ENCODE measurements around the gene RAB7B. TPM values are rescaled to one million over a fixed set of nuclear protein-coding genes. Genes with fewer than 3 reads are reported as not detected.

Gene RAB7B
- total RNA-seq, 2 donors from 2014 or later = 16.1 to 17.5 TPM

DNA sequence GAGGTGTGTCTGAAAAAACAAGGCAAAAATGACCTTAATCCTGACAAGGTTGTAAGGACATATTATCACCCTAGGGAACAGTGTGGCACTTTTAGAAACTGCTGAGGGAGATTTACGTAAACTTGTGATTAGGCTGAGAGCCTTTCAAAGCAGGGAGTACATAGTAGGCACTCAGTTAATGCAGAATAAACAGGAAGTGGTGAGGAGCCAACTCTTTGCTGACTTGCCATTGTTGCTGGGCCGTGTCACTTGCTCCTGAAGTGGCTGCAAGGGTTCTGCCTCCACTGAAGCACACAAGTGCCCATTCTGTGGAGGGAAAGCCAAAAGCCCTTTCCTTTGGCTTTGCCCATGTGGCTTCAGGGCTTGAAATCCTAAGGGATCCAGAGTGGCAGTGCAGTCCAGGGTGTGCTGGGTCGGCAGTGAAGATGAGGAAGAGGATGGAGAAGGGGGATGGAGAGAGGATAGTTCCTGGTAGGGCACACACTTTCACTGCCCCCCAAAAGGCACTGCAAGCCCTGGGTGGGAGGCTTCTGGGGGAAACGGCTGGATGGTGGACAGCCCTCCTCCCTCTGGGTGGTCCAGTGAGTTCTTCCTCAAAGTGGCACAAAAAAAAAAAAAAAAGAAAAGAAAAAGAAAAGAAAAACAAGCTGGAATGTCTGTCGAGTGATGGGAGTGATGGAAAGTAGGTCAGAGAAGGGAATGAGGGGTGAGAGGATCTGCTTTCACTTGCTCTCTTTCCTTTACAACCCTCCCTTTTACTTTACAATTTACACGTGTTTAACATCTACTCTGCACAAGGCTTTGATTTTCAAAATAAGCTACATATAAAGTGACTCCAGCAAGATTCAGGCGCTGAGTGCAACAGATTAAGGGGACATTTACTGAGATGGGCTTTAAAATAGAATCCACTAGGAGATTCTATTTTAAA, 36.1 kb upstream of the RAB7B start:
- H3K27me3 ChIP-seq (replicated peaks; ENCODE audit: insufficient read depth) = no peaks in the 10 kb centered on the region
- no peaks in the 10 kb centered on the region for H3K36me3 ChIP-seq
- 37% methylated on average over 7 of the region's 7 CpGs for WGBS
- H3K27ac ChIP-seq = no peak overlapping the region
- TF ChIP-seq POLR2A (IDR thresholded peaks at IDR 0.05) = no peak
- TF ChIP-seq CTCF (IDR thresholded peaks at IDR 0.05) = no peak
- TF ChIP-seq POLR2AphosphoS5 (IDR thresholded peaks at IDR 0.05) = no peak
- intact Hi-C loops (cut with DNase I) = no loop called here
- no peaks in the 10 kb centered on the region for H3K4me1 ChIP-seq (replicated peaks)
- H3K4me3 ChIP-seq = no peak overlapping the region
- H3K9me3 ChIP-seq = no peaks in the 10 kb centered on the region
- DNase-seq (ENCODE audit: low spot score) = no peak

DNA sequence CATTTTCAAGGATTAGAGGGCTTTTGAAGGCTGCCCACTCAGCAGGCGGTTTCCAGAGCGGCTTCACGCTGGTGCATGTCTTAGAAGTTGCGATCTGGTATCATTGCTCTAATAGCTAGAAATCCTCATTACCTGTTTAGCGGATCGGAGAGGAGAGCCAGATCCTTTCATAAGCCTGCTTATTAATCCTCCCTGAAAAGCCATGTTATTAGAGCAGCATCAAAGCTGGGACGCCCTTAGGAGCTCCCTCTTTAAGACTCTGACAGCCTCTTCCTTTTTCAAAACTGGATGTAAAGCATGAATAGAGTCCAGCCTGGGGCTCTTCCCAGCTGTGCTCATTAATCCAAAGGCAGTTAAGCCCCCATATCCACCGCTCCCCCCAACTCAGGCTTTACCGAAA, 34.4 kb upstream of the RAB7B start:
- TF ChIP-seq POLR2A (IDR thresholded peaks at IDR 0.05) = no peak
- TF ChIP-seq CTCF (IDR thresholded peaks at IDR 0.05) = no peak
- no peak for TF ChIP-seq POLR2AphosphoS5 (IDR thresholded peaks at IDR 0.05)

DNA sequence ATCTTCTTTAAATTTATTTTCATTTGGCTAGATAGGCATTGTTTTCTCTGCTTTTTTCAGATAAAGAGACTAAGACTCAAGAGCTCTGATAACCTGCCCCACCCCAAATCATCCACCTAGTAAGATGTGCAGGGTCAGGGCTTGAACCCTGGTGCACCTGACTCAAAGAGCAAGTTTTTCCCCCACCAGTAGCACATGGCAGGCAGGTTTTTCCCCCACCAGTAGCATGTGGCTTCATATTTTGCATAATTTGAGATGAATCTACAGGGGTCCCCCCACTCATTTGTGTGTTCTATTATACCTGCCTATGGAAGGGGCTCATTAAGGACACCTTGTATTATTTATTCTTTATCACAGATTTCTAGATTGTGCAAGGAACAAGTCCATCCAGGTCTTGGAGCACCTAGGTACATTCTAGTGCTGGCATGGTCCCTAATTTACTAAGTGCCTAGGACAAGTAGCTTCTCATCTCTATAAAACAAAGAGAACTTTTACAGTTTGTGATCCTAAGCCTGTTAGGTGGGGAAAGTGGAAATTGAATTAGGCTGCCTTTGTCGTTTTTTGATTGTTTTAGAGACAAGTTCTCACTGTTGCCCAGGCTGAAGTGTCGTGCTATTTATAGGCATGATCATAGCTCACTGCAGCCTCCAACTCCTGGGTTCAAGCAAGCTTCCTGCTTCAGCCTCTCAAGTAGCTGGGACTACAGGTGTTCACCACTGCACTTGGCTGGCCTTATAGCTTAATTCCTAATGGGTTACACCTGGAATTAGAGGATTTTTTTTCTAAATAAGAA, 33.7 kb upstream of the RAB7B start:
- Histone ChIP-seq H3K4me1 (replicated peaks) (no peaks in the 10 kb centered on the region), H3K9me3 (no peaks in the 10 kb centered on the region), H3K4me3 (no peak overlapping the region), H3K27ac (no peak overlapping the region), H3K27me3 (replicated peaks; ENCODE audit: insufficient read depth) (no peaks in the 10 kb centered on the region), H3K36me3 (no peaks in the 10 kb centered on the region)
- intact Hi-C loops (cut with DNase I) = no loop called here
- TF ChIP-seq POLR2AphosphoS5 (IDR thresholded peaks at IDR 0.05) (no peak), CTCF (IDR thresholded peaks at IDR 0.05) (no peak), POLR2A (IDR thresholded peaks at IDR 0.05) (no peak)
- WGBS = 12% methylated on average over 2 of the region's 2 CpGs
- DNase-seq (ENCODE audit: low spot score) = no peak

More for the DNA sequence above, 34.4 kb upstream of the RAB7B start:
- H3K4me3 ChIP-seq = no peak overlapping the region
- H3K9me3 ChIP-seq = no peaks in the 10 kb centered on the region
- no peak overlapping the region for H3K27ac ChIP-seq
- WGBS = 80% methylated on average over 9 of the region's 9 CpGs
- intact Hi-C loops (cut with DNase I) = no loop called here
- H3K4me1 ChIP-seq (replicated peaks) = no peaks in the 10 kb centered on the region
- no peaks in the 10 kb centered on the region for H3K36me3 ChIP-seq
- H3K27me3 ChIP-seq (replicated peaks; ENCODE audit: insufficient read depth) = no peaks in the 10 kb centered on the region
- DNase-seq (ENCODE audit: low spot score) = no peak

DNA sequence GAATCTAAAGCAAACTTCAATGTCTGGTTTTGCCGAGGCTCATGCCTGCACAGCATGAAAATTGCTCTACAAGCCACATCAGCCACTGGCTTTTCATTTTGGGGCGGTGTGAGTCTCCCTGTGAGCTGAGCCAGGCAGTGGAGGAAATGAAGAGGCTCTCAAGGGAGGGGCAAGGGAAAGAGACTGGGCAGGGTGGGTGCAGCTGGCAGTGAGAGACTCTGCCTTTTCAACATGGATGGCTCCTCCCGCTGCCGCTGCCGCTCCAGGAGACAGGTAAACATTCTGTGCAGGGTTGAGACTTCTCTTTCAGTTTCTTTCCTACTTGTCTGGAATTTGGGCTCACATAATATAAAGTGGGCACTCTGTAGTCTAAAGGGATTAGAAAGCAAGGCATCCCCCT, 31.8 kb upstream of the RAB7B start:
- no peaks in the 10 kb centered on the region for H3K36me3 ChIP-seq
- H3K4me3 ChIP-seq = no peak overlapping the region
- 40% methylated on average over 5 of the region's 5 CpGs for WGBS
- peak; percentile 22 for DNase-seq (ENCODE audit: low spot score)
- no peaks in the 10 kb centered on the region for H3K27me3 ChIP-seq (replicated peaks; ENCODE audit: insufficient read depth)
- TF ChIP-seq POLR2AphosphoS5 (IDR thresholded peaks at IDR 0.05) (peak; percentile 7), POLR2A (IDR thresholded peaks at IDR 0.05) (no peak)
- intact Hi-C loops (cut with DNase I) = no loop called here
- H3K4me1 ChIP-seq (replicated peaks) = no peaks in the 10 kb centered on the region
- H3K27ac ChIP-seq = no peak overlapping the region
- no peaks in the 10 kb centered on the region for H3K9me3 ChIP-seq

DNA sequence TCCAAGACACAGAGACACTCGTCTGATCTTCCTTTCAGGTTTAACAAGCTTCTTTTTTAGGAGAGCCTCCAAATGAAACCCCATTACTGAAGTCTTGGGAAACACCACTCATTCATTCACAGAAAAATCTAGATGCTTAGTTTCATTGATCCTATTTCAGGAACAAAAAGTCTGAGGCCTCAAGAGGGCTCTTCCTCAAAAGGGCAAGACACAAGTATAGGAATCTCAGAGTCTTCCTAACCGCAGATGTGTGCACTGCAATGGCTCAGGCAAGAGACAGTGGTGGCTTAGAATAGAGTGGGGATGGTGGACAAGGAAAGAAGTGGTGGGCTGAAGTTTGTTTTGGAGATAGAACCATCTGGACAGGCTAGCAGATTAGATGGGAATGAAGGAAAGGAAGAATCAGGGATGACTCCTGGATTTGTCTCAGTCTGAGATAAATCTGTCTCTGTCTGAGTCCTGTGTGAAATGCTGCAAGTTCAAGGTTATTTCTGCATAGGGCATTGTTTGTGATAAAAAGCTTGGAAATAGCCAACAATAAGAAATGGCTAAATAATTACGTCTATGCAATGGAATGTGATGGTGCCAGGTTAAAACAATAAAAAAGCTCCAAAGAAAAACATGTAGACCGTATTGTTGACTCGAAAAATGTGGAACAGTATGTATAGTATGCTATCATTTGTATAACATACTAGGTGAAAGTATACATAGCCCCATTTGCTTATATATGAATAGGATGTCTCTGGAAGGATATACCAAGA, 29.4 kb upstream of the RAB7B start:
- 77% methylated on average over 5 of the region's 5 CpGs for WGBS
- TF ChIP-seq POLR2AphosphoS5 (IDR thresholded peaks at IDR 0.05) (no peak), CTCF (IDR thresholded peaks at IDR 0.05) (no peak), POLR2A (IDR thresholded peaks at IDR 0.05) (no peak)
- H3K27ac ChIP-seq = no peak overlapping the region
- no peaks in the 10 kb centered on the region for H3K9me3 ChIP-seq
- intact Hi-C loops (cut with DNase I) = no loop called here
- peaks cover 4% of the 10 kb centered on the region for H3K27me3 ChIP-seq (replicated peaks; ENCODE audit: insufficient read depth)
- no peak overlapping the region for H3K4me3 ChIP-seq
- no peak for DNase-seq (ENCODE audit: low spot score)
- H3K36me3 ChIP-seq = no peaks in the 10 kb centered on the region
- H3K4me1 ChIP-seq (replicated peaks) = no peaks in the 10 kb centered on the region
